SK-MEL-5 (cell line): ENCODE measurements around the gene ESRRG. TPM values are rescaled to one million over a fixed set of nuclear protein-coding genes. Genes with fewer than 3 reads are reported as not detected.

Experiments
- DNase-seq: peaks from one replicate; pipeline ENCODE4 v3.0.0-alpha.2; 2016; ENCODE audit warnings: low read depth, low spot score
- in situ Hi-C: cut with HindIII; loops from 2 replicates; pipeline ENCODE4 v1.10.0; 2016; ENCODE audit warnings: low sequenced_read_pairs, high pct_unique_total_duplicates, low pct_unique_long_range_greater_than_20kb
- total RNA-seq: library from RNA; depleted of rRNA; stranded (reverse); fragments of >200 nt; shearing (Covaris generic); gene quantifications from 2 replicates; pipeline ENCODE4 v1.2.3, GENCODE V29; 2014

The ESRRG gene
- total RNA-seq, 1 experiment from 2014 or later: 1.0 TPM

GRCh38 chr1:216453777-216454176 is 269.5 kb downstream of the ESRRG start:
- DNase-seq: no peak
- in situ Hi-C loops: no loop called here
